Femur (tissue), 1 donor: ENCODE measurements around the gene LRRC51.

Experiments used
- DNase-seq: peaks from one replicate; pipeline ENCODE4 v3.0.0-alpha.2; 2017

LRRC51 gene

DNA sequence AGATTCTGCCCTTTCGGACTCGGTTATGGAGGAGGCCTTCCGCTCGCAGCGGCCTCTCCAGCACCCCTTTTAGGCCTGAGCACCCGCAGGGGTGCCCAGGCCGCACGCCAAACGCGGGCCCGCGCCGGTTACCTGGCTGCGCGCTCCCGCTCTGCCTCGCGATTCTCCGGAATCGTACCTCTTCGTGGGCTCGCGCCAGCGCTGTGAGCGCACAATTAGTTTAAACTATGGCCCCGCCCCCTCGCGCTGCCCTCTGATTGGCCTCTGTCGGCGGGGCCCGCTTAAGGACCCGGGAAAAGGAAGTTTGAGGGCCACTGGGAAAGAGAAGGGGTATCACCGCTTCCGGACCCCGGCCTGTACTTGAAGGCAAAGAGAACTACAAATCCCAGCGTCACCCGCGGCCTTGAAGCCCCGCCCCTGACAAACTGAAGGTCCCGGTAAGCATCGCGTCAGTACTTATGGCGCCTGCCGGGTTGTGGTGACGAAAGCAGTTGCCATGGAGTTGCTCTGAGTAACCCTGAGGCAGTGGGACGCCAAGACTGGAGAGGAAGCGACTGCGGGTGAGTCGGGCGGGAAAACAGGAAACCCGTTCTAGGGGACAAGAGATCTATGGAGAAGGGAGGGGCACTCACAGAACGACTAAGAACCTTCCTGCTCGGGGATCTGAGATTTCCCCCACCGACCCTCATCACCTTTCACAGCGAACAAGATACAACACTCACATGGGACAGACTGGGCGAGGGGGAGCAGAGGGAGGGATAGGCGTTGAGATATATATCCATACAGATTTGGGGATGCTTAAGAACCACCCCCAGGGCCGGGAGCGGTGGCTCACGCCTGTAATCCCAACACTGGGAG is at the start of gene LRRC51, which contains the start of gene NUMA1:
LRRC51 (plus strand) TSS at position 525 of the 858 bp plus-strand sequence. CDS start 8,234 bp downstream, outside the sequence.
NUMA1 (minus strand) TSS at position 217 of the 858 bp plus-strand sequence. CDS start 44,599 bp downstream, outside the sequence.
- peak; percentile 100 for DNase-seq

DNA sequence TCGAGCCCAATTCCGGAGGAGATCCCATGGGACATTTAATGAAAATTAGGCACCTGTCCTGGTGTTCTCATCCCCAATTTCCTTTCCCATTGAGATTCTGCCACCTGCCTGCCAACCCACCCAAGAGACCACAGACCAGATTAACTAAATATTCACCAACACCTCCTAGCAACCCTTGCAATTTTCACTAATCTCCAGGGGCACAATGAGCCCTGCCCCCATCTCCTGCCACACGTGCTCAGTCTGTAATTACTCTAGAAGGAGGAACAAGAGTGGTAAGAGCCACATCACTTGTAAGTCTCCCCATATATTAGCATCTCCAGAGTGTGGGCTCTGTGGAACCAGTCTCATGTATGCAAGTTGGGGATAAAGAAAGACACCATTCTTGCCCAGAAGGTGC is 44.0 kb upstream of the LRRC51 start:
- no peak for DNase-seq

- DNase-seq = peak; percentile 63
Observed at GRCh38 chr11:72037554-72038311, 42.9 kb upstream of the LRRC51 start.

DNA sequence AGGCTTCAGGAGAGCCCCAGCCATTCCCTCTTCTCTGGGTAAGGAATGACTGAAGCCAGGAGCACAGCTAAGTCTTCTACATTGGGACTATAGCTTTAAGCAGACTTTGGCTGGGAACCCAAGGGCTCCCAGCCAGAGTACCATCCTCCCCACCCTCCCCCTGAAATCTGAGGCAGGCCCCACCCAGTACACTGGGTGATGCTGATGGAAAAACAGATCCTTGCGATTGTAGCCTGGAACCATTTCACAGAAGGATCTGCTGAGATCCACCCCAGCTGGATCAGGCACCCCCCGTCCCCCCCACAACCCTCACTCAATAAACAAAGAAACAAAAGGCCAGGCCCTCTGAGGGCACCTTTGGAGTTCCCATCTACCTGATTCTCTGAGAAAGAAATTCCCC is 42.2 kb upstream of the LRRC51 start:
- DNase-seq = peak; percentile 87

- peak; percentile 38 for DNase-seq
Observed at GRCh38 chr11:72039031-72039855, 41.4 kb upstream of the LRRC51 start.

DNA sequence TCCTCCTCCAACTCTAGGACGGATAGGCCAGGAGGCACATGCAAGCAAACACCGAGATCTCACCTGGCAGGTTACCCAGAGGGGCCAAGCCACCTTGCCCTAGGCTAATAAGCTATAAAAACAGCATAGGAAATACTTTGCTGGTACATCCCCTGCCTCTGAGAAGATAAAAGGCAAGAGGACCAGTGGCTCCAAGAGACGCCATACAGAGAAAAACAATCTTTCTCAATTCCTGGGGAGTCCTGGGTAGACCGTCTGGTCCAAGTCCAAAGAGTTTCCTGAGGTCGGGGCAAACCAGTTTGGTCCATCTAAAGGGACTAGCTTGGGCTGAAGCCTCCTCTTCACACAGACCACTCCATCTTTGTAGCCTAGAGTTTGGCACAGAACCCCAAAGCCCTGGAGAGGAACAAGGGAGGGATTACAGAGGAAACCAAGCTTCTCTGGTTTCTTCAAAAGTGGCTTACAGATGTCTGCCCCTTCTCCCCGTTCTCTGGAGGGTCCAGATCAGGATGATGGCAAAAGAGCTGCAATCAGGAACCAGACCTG is 40.7 kb upstream of the LRRC51 start:
- DNase-seq = peak; percentile 32

DNA sequence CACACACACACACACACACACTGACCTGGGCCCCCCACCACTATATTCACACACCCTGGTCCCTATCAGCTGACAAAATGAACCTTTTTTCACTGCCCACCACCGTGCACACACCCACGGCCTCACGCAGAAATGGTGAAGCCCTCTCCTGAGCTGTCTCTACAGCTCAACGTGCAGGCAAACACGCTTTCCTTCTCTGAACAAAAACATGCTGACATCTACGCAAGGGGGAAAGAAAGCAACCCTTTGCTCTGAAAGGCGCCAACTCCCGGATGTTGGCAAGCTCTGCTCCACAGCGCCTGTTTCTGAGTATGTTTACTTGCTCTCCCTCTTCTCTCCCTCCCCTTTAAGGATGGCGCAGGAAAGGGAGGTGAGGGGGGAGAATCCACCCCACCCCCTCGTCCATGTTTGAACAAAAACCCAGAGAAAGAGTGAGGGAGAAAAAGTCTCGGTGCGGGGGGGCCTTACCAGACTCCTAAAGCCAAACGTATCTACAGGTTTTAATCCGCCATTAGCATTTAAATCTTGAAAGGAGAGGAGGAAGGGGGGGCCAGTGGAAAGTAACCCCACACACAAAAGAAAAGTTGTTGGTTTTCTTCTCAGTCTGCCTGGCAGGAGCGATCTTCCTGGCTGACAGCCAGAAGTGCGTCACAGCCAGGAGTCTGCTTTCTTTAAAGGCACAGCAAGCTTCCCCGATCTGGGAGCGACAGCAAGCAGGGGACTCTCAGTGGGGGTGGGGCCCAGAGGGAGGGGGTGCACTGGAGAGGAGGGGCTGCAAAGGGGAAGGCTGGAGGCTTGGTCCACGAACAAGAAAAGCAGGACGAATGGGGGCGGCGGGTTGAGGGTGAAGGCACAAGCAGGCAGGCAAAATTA is 39.9 kb upstream of the LRRC51 start:
- DNase-seq = peak; percentile 98

DNA sequence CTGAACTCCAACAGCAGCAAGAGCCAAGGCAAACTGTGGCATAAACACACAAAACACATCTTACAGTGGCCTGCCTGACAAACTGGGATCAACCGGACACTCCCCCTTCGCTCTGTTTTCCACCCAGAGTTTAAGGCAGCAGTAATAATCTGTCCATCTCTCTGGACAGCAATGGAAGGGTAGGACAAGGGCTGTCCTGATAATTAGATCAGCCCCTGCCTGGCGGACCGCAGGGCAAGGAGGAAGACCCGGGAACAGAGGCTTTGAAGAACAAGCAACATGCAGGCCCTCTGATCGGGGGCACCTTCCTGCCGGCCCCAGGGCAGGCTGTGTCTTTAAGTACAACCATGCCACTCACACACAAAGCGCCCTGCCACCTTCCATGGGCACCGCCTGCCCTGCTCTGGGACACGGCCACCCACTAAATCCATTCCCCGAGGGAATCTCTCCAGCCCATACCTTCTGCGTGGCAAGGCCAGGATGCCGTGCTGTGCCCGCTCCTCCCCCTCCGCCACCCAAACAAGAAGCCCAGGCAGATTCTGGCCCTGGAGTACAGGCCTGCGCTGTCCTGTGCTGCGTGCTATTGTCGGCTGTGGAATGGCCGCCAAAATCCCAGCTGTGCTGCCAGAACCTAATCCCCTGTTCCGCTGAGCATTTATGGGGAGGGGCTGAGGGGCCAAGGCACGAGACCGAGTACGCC is 39.1 kb upstream of the LRRC51 start:
- peak; percentile 91 for DNase-seq

DNA sequence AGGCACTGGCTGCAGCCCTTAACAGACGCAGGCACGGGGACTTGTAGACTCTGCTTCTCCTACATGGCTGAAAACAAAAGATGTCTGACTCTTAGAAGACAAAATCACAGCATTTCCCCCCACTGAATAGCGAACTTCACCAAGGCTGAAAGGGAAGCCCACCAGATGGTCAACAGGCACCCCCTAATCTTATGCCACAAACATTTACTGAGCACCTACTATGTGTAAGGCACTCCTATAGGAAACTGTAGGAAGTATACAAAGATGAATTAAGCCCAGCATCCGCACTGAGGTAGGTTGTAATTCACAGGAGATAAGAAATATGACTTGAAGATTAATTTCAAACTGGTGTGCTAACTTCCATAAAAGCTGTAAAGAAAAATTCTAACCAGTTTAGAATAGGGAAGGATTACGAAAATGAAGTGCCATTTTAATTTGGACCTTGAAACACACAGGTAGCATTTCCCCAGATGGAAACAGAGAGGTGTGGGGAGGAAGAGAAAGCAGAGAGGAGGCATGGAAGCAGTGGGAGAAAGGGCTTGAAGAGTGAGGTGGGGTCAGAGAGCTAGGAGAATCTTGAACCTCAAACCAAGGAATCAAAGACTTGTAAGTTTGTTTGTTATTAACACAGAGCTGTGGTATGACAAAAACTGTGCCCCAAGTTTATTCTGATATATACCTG is 38.4 kb upstream of the LRRC51 start:
- no peak for DNase-seq

GRCh38 chr11:72045849-72046248 is 34.8 kb upstream of the LRRC51 start:
- peak; percentile 35 for DNase-seq

DNA sequence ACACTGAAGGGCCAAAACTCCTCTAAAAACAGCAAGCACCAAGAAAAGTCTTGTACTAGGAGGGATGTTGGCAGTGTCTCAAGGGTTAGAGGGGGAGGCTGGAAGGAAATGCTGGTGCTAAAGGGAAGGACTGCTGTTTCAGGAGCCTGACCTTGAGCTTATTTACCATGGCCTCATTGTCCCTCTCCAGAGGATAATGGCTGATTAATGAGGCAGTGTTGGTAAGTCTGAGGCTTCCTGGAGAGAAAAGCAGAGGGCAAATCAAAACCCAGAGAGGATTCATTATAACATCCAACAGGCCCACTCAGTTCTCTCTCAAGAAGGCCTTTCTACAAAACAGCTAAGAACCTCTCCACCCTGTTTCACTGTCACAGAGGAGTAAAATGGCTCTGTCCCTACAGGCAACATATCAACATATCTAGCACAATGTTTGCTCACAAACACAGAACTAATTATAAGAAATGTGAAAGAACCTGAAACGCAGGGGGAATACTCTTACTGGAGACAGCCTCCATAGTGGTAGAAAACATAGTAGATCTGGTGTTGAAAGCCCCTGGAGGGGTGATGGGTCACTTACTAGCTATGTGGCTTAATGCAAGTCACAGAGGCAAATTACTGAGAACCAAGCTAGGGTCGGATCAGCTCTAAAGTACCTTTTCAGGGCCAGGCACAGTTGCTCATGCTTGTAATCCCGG is 31.7 kb upstream of the LRRC51 start:
- DNase-seq = no peak

DNA sequence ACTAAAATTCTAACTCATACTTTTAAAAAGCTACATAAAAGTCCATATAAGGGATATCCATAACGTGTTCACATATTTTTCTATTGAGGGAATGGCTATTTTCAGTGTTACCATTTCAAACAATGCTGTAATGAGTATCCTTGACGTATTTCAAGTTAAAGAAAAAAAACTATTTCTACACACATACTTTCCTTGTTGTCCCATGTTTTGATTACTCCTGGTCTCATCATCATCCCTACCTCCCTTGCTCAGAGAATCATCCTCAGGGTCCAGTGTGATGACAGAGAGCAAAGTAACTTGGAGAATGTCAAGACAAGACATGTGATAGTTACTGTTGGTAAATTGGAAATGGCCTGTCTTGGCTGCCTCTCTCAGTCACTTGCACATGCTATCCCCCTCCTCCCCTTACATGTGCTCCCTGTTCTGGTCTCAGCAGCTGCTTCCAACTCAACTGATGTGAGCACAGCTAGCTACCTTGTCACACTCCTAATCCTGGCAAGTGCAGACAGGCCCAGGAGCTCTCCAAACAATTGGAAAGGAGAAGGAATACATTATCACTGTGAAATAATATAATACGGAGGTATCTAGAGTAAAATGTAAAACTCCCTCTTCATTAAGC is 22.1 kb upstream of the LRRC51 start:
- no peak for DNase-seq

DNA sequence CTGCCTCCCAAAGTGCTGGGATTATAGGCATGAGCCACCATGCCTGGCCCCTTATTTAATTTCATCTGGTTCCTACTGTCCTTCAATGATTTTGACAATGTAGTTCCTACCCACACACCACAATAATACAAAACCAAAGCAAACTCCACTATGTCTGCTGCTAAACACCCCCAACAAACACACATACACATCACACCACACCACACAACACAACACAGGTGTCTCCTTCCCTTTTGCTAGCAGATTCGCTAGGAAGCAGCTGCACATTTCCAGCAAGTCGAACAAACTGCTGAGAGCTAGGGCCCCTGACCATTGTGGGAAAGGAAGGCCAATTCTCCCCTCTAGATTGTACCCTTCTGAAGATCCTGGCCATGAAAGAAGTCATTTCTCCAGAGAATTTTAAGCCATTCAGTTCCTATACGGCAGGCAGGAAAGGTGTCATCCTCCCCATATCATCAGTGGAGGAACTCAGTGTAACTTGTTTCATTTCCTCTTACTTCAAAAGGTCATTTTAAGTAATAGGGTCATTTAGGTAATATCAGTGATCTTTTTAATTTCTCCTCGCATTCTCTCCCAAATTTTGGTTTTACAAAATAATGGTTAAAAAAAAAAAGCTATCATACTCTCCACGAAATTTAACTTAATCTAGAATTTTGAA is 18.8 kb upstream of the LRRC51 start:
- DNase-seq = no peak

- no peak for DNase-seq
Observed at GRCh38 chr11:72066855-72067254, 13.8 kb upstream of the LRRC51 start.

DNA sequence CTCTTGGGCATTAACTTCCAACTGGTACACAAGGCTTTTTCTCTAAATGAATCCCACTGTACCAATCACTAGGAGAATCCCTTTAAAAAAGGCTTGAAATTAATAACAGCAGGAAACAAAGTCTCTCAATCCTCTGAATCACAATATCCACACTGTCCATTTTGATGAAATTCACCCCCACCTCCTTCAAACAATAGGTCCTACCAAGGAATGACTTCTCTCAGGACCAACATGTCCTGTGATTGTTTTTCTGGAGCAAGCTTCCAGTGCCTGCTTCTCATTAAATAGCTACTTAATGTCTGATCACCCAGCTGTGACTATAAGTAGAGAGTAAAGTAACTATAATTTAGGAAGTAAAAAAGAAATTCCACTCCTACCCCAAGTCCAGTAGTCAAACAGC is 13.4 kb upstream of the LRRC51 start:
- DNase-seq = no peak

DNA sequence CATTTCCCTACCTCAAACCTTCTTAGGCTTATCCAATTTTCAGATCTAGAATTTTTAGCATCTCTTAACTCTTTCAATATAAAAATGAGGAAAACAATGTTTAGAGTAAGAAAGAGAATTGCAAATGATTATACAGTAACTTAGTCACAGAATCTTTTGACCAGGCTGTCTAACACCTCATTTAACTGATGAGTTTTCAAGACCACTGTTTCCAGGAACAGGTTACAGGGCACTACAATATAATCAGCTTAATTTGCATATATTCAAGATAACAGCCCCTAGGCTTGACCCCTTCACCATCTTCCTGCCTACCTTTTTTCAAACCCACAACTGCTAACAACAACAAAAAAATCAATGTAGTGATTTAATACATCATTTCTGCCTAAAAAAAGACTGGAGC is 13.0 kb upstream of the LRRC51 start:
- no peak for DNase-seq

GRCh38 chr11:72069200-72069599 is 11.4 kb upstream of the LRRC51 start:
- no peak for DNase-seq

DNA sequence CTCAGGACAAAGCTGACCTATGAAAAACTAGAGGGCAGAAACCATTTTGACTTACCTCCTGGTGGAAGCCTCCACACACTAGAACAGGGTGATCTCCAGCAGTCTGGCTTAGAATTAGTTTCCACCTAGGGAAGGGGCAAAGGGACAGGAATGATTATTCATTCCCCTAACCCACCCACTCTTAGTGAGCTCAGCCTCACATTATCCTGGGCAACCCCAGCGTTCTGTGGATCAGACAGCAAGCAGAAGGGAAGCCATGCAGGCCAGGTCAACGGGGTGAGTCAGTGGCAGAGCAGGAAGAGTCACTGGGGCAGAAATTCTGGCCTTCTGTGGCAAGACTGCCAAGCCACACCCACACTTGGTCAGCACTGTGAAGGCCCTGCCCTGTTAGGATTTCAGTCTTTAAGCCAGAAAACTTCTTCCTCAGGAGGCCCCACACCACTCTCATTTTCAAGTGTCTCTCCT is 10.8 kb upstream of the LRRC51 start:
- DNase-seq = peak; percentile 80

DNA sequence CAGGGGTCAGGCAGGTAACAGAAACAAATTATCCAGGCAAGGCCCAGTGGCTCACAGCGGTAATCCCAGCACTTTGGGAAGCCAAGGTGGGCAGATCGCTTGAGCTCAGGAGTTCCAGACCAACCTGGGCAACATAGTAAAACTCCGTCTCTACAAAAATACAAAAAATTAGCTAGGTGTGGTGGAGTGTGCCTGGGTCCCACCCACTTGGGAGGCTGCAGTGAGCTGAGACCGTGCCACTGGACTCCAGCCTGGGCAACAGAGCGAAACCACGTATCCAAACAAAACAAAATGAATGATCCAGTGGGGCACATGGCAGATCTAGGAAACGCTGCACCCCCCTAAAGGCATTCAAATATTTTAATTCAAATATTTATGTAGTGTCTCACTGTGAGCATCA is 10.2 kb upstream of the LRRC51 start:
- no peak for DNase-seq
